GM12878 (cell line): Measurements from ENCODE around the gene DPF3.

Source experiments
- ATF3 ChIP-seq: IDR thresholded peaks from 2 replicates; pipeline ENCODE4 v1.6.1; 2011; ENCODE audit warnings: low read depth, mild to moderate bottlenecking, low read length, moderate library complexity, borderline replicate concordance; ENCODE audit errors: extremely low read depth
- FOXK2 ChIP-seq: fragments of 450-650 bp; IDR thresholded peaks from 2 replicates; pipeline ENCODE4 v1.6.1; 2017; ENCODE audit warnings: mild to moderate bottlenecking, moderate library complexity
- PKNOX1 ChIP-seq: fragments of 450-650 bp; IDR thresholded peaks from 2 replicates; pipeline ENCODE4 v1.6.1; 2016; ENCODE audit warnings: mild to moderate bottlenecking
- SIN3A ChIP-seq: IDR thresholded peaks from 2 replicates; pipeline ENCODE4 v1.6.1; 2012; ENCODE audit warnings: low read depth, low read length, improper control_type of control experiment
- YY1 ChIP-seq: IDR thresholded peaks from 2 replicates; pipeline ENCODE4 v1.6.1; 2011; ENCODE audit warnings: low read depth, mild to moderate bottlenecking, low read length
- ZNF622 ChIP-seq: fragments of 450-650 bp; IDR thresholded peaks from 2 replicates; pipeline ENCODE4 v1.6.1; 2017; ENCODE audit warnings: mild to moderate bottlenecking, inconsistent platforms

GRCh38 chr14:72847721-72848120, 46.2 kb downstream of the DPF3 start:
- TF ChIP-seq PKNOX1 (no peak), SIN3A (no peak), FOXK2 (no peak), ZNF622 (no peak), ATF3 (no peak), YY1 (no peak)
